Neural progenitor cell (in vitro differentiated cells): Measurements from ENCODE around the gene TSPEAR.

ENCODE experiments used
- CTCF ChIP-seq: fragments of 200-600 bp; sonication (generic); IDR thresholded peaks from 2 replicates; pipeline ENCODE4 v1.5.1; 2017; ENCODE audit warnings: antibody characterized with exemption, mild to moderate bottlenecking
- EZH2phosphoT487 ChIP-seq: fragments of 200-600 bp; sonication (generic); IDR thresholded peaks from 2 replicates; pipeline ENCODE4 v1.6.1; 2017; ENCODE audit warnings: antibody characterized with exemption

- TF ChIP-seq EZH2phosphoT487 (no peak), CTCF (no peak)
Observed at GRCh38 chr21:44697811-44698734, 13.3 kb downstream of the TSPEAR start.
